GM19397 (cell line): ENCODE results near the gene UBE2L3.
"Not testable (repeated sequence)": the region's sequence is repeated elsewhere in the genome, so short reads cannot be mapped to it uniquely, and the experiment has no call there.

Experiments used
- ATAC-seq: cut with Tn5 transposase; IDR thresholded peaks from one replicate; pipeline ENCODE4 v1.9.1; 2021; ENCODE audit warnings: mild to moderate bottlenecking, moderate library complexity; ENCODE audit not compliant: unreplicated experiment

UBE2L3 gene

GRCh38 chr22:21599053-21599893 is 31.8 kb downstream of the UBE2L3 start:
- no peak for ATAC-seq

GRCh38 chr22:21602579-21602978 is 35.1 kb downstream of the UBE2L3 start:
- no peak for ATAC-seq

DNA sequence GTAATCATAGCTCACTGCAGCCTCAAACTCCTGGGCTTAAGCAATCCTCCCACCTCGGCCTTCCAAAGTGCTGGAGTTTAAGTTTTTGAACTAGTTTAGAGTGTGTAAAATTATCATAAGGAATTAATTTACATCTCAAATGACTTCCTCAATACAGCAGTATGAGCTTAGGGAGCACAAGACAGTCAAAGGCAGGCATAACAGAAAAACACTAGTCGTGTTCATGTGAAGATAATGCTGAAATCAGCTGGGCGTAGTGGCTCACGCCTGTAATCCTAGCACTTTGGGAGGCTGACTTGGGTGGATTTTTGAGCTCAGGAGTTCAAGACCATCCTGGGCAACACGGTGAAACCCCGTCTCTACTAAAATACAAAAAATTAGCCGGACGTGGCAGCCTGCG is 36.5 kb downstream of the UBE2L3 start:
- no peak for ATAC-seq

- ATAC-seq, result no peak
Observed at GRCh38 chr22:21605887-21606564, 38.5 kb downstream of the UBE2L3 start.

DNA sequence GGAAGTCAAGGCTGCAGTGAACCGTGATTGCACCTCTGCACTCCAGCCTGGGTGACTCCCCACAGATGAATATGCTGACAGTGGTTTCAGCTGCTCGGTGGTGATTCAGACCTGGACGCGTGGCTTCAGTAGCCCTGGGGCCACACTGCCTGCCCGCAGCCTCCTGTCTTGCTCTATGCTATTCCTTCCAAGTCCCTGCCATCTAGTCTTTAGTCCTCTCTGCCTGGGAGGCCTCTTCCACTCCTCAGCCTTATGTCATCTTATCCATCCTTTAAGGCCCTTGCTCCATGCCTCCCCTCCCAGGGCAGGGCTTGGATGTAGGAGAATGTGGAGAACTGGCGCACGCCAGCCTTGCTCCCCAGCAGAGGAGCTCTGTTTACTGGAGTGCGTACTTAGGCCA is 39.3 kb downstream of the UBE2L3 start:
- no peak for ATAC-seq

GRCh38 chr22:21609556-21610157 is 42.1 kb downstream of the UBE2L3 start:
- ATAC-seq, result not testable (repeated sequence)

DNA sequence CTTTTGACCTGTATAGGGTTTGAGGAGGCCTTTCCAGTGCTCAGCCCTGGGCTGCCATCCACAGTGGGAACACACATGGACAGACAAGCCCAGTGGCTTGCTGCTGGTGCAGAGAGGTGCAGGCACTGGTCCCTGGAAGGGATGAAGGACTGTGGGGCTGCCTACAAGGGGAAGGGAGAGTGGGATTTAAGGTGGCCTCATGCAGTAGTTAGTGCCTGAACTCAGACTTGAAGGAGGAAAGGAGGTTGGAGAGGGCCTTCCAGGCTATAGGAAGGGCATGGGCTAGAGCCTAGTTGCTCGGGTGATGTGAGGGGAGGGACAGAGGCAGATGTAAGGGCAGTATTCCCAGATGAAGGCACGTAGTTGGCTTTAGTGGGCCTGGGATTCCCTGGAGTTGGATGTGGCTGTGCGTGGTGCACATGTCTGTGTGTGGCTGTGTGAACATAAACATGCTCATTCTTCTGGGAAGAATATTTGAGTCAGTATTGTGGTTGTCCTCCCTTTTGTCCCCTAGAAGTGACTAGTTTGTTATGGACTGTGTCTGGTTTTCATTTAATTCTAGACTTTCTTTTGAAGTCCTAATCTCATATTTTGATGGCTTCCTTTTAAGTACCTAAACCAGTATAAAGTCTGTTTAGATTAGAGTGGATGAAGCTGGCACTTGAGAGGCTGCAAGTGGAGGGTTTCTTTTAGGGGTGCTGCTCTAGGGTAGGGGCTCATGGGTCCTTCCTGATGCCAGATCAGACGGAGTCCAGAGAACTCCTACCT is 43.9 kb downstream of the UBE2L3 start:
- ATAC-seq, result no peak

- ATAC-seq, result no peak
Observed at GRCh38 chr22:21612858-21613257, 45.3 kb downstream of the UBE2L3 start.

- ATAC-seq, result no peak
Observed at GRCh38 chr22:21613553-21614233, 46.2 kb downstream of the UBE2L3 start.

- ATAC-seq, result no peak
Observed at GRCh38 chr22:21615731-21616130, 48.2 kb downstream of the UBE2L3 start.

GRCh38 chr22:21617337-21617736 is 49.8 kb downstream of the UBE2L3 start:
- not testable (repeated sequence) for ATAC-seq

DNA sequence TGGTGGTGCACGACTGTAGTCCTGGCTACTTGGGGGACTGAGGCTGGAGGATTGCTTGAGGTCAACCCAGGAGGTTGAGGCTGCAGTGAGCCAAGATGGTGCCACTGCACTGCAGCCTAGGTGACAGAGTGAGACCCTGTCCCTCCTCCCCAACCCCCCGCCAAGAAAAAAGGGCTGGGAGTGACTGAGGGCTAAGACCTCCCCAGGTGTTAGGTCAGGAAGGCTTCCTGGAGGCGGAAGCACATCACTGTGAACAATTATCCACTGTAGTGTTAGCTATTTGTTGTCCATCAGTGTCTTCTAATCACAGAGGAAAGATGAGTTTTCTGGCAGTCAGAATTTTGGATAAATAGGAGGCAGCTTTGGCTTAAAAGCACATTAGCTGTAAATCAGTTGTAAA is 53.5 kb downstream of the UBE2L3 start:
- no peak for ATAC-seq

- no peak for ATAC-seq
Observed at GRCh38 chr22:21622011-21622918, 54.8 kb downstream of the UBE2L3 start.

GRCh38 chr22:21622919-21623647 is 55.6 kb downstream of the UBE2L3 start:
- no peak for ATAC-seq

DNA sequence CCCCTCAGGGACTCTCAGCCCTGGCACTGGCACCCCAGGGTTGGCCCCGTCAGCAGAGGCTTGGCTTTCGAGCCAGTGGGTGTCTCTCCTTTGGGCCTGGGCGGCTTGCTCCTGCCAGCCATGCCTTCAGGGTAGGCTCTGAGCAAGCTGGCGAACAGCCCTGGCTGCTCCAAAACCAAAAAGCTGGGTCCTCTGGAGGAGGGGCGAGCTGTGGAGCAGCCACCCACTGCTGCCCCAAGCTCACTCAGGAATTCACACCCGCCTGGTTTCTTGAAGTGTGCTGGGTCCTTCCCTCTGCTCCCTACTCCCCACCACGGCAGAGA is 56.1 kb downstream of the UBE2L3 start:
- no peak for ATAC-seq

- no peak for ATAC-seq
Observed at GRCh38 chr22:21624120-21624879, 56.8 kb downstream of the UBE2L3 start.

GRCh38 chr22:21624880-21625791 is 57.6 kb downstream of the UBE2L3 start:
- ATAC-seq, result no peak
